Measurements from ENCODE around the gene ERP27. TPM values are rescaled to one million over a fixed set of nuclear protein-coding genes. Genes with fewer than 3 reads are reported as not detected.

ERP27 gene
- total RNA-seq, 2 experiments from 2014 or later: 1.3 to 1.6 TPM

Other genes starting within 250 kb of the ERP27 start
- not detected for gene GUCY2C, start 241.9 kb downstream of the ERP27 start, total RNA-seq
- gene WBP11, start 135.1 kb downstream of the ERP27 start, total RNA-seq: 100 to 1,000 TPM; 160 to 175 TPM
- gene C12orf60, start 134.9 kb downstream of the ERP27 start, total RNA-seq: 1 to 10 TPM; 2.7 to 2.8 TPM
- gene SMCO3, start 124.4 kb downstream of the ERP27 start, total RNA-seq: not detected
- not detected for gene ART4, start 95.0 kb downstream of the ERP27 start, total RNA-seq
- not detected for gene MGP, start 52.7 kb downstream of the ERP27 start, total RNA-seq
- gene ARHGDIB, start 23.1 kb upstream of the ERP27 start, total RNA-seq: 100 to 1,000 TPM; 652 to 665 TPM
- gene PDE6H, start 34.5 kb upstream of the ERP27 start, total RNA-seq: not detected